Upper lobe of right lung (tissue), 1 donor: ENCODE measurements around the gene TRIM8. TPM values are rescaled to one million over a fixed set of nuclear protein-coding genes. Genes with fewer than 3 reads are reported as not detected.

Experiments
- ATAC-seq: fragments of 200-7000 bp; cut with Tn5 transposase; one replicate; pipeline ENCODE4 v1.9.1; 2020; ENCODE audit warnings: mild to moderate bottlenecking, moderate library complexity
- DNase-seq: peaks from one replicate; pipeline ENCODE4 v3.0.0-alpha.2; 2020
- H3K27ac ChIP-seq: fragments of 200-600 bp; one replicate; pipeline ENCODE4 v1.8.0; 2022
- H3K27me3 ChIP-seq: fragments of 200-600 bp; one replicate; pipeline ENCODE4 v1.8.0; 2022; ENCODE audit warnings: mild to moderate bottlenecking
- H3K36me3 ChIP-seq: fragments of 200-600 bp; one replicate; pipeline ENCODE4 v1.8.0; 2022
- H3K4me1 ChIP-seq: fragments of 200-600 bp; one replicate; pipeline ENCODE4 v1.8.0; 2022
- H3K4me3 ChIP-seq: fragments of 200-600 bp; one replicate; pipeline ENCODE4 v1.8.0; 2022; ENCODE audit warnings: mild to moderate bottlenecking
- H3K9me3 ChIP-seq: fragments of 200-600 bp; one replicate; pipeline ENCODE4 v1.8.0; 2022
- CTCF ChIP-seq: fragments of 200-600 bp; IDR thresholded peaks from one replicate; pipeline ENCODE4 v1.8.0; 2022; ENCODE audit warnings: antibody characterized with exemption
- intact Hi-C: fragments of 100-400 bp; cut with DNase I; formaldehyde crosslinking; loops from one replicate; pipeline ENCODE4 v1.11.0; 2022
- total RNA-seq: library from RNA; stranded (reverse); fragmentation: NEBNext Ultra II Directional; extraction: Animal tissue kit (Norgen Biotek cat#: 25700); gene quantifications from one replicate; pipeline ENCODE4 v1.2.1, GENCODE V29; 2021
- donor health status: DM: no; HTN: yes; CAD: no; lungs with severe emphysema.

Gene TRIM8
- total RNA-seq, 1 donor from 2014 or later: 146 TPM

GRCh38 chr10:102634686-102635085 lies 9.6 kb upstream of the TRIM8 start:
- Histone ChIP-seq H3K27me3 (no peaks in the 10 kb centered on the region), H3K27ac (peak overlapping the region; percentile 36), H3K36me3 (peaks cover 7% of the 10 kb centered on the region), H3K4me1 (peaks cover 41% of the 10 kb centered on the region), H3K9me3 (no peaks in the 10 kb centered on the region), H3K4me3 (no peak overlapping the region)
- no peak for DNase-seq
- ATAC-seq: peak; percentile 13
- no peak for TF ChIP-seq CTCF
- intact Hi-C loops: no loop called here

GRCh38 chr10:102635377-102635776 lies 8.9 kb upstream of the TRIM8 start:
- H3K27ac ChIP-seq: peak overlapping the region; percentile 24
- H3K27me3 ChIP-seq: no peaks in the 10 kb centered on the region
- intact Hi-C loops: no loop called here
- H3K36me3 ChIP-seq: peaks cover 2% of the 10 kb centered on the region
- DNase-seq (no peak), ATAC-seq (peak; percentile 28)
- H3K9me3 ChIP-seq: no peaks in the 10 kb centered on the region
- no peak overlapping the region for H3K4me3 ChIP-seq
- peaks cover 37% of the 10 kb centered on the region for H3K4me1 ChIP-seq
- TF ChIP-seq CTCF: no peak

- no peak overlapping the region for H3K27ac ChIP-seq
- DNase-seq (no peak), ATAC-seq (no peak)
- H3K36me3 ChIP-seq: no peaks in the 10 kb centered on the region
- H3K4me3 ChIP-seq: no peak overlapping the region
- intact Hi-C loops: no loop called here
- no peaks in the 10 kb centered on the region for H3K9me3 ChIP-seq
- no peaks in the 10 kb centered on the region for H3K27me3 ChIP-seq
- peaks cover 17% of the 10 kb centered on the region for H3K4me1 ChIP-seq
- no peak for TF ChIP-seq CTCF
Observed at GRCh38 chr10:102639537-102639936, 4.7 kb upstream of the TRIM8 start.

DNA sequence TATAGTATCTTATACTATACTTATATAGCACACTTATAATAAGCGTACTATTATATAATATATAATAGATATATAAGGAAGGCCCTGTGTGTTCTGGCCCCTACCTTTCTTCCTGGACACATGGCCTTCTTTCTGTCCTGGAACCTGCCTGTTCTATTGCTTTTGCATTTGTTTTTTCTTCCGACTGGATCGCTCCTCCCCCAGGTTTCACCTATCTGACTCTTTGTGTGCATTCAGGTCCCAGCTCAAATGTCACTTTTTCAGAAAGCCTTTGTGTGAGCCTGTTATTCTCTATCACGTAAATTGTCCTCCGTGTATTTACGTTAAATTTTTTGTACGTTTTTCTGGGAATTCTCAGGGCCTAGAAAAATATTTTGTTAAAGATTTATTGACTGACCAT lies 2.9 kb upstream of the TRIM8 start:
- H3K27me3 ChIP-seq: no peaks in the 10 kb centered on the region
- H3K27ac ChIP-seq: peak overlapping the region; percentile 100
- ATAC-seq (no peak), DNase-seq (no peak)
- TF ChIP-seq CTCF: no peak
- intact Hi-C loops: no loop called here
- peaks cover 5% of the 10 kb centered on the region for H3K4me1 ChIP-seq
- H3K4me3 ChIP-seq: peak overlapping the region; percentile 85
- no peaks in the 10 kb centered on the region for H3K36me3 ChIP-seq
- no peaks in the 10 kb centered on the region for H3K9me3 ChIP-seq

- TF ChIP-seq CTCF: no peak
- no peaks in the 10 kb centered on the region for H3K36me3 ChIP-seq
- peak overlapping the region; percentile 85 for H3K4me3 ChIP-seq
- H3K27me3 ChIP-seq: no peaks in the 10 kb centered on the region
- H3K4me1 ChIP-seq: peaks cover 11% of the 10 kb centered on the region
- intact Hi-C loops: no loop called here
- peak; percentile 78 for ATAC-seq
- peak overlapping the region; percentile 100 for H3K27ac ChIP-seq
- DNase-seq: peak; percentile 99
- no peaks in the 10 kb centered on the region for H3K9me3 ChIP-seq
Observed at GRCh38 chr10:102641880-102642735, 2.2 kb upstream of the TRIM8 start.
